Stomach smooth muscle (tissue), 2 donors: ENCODE results near the gene ELL3.

ENCODE experiments used
- H3K27ac ChIP-seq: one replicate; pipeline ENCODE4 v1.7.0; 2013; ENCODE audit warnings: mild to moderate bottlenecking, low read length, inconsistent platforms
- H3K27me3 ChIP-seq, 2 donors: one replicate each; pipeline ENCODE4 v1.7.0; 2013; ENCODE audit warnings: low read length in 2 of 2; ENCODE audit not compliant: insufficient read depth in 2 of 2, control insufficient read depth in 1 of 2
- H3K36me3 ChIP-seq, 2 donors: one replicate each; pipeline ENCODE4 v1.7.0; 2013; ENCODE audit warnings: low read length in 2 of 2; ENCODE audit not compliant: control insufficient read depth in 2 of 2, insufficient read depth in 2 of 2
- H3K4me1 ChIP-seq: one replicate; pipeline ENCODE4 v1.7.0; 2013; ENCODE audit warnings: low read length; ENCODE audit not compliant: control insufficient read depth, insufficient read depth
- H3K4me3 ChIP-seq, 2 donors: one replicate each; pipeline ENCODE4 v1.7.0; 2013; ENCODE audit warnings: low read length in 2 of 2
- H3K9ac ChIP-seq, 2 donors: one replicate each; pipeline ENCODE4 v1.7.0; 2013; ENCODE audit warnings: low read length in 2 of 2, mild to moderate bottlenecking in 1 of 2
- H3K9me3 ChIP-seq, 2 donors: one replicate each; pipeline ENCODE4 v1.7.0; 2013; ENCODE audit warnings: low read length in 2 of 2; ENCODE audit not compliant: control insufficient read depth in 2 of 2
- donor health status: healthy.
- donor health status: Pancreatic carcinoma.

The ELL3 gene

GRCh38 chr15:43791993-43792760, 15.4 kb upstream of the ELL3 start, which contains the start of gene SERF2:
Gene SERF2, plus strand, starts transcription at chr15:43792320. Its CDS starts 57 bp downstream, at chr15:43792377.
- Histone ChIP-seq H3K9ac (peak within 1 kb of the TSS; percentile 100), H3K27me3 (no peaks in the 10 kb centered on the region), H3K27ac (peak within 1 kb of the TSS; percentile 99), H3K36me3 (peaks cover 30 to 33% of the 10 kb centered on the region in 2 donors), H3K9me3 (no peaks in the 10 kb centered on the region), H3K4me1 (peaks cover 36% of the 10 kb centered on the region), H3K4me3 (peak within 1 kb of the TSS; percentile 99)

DNA sequence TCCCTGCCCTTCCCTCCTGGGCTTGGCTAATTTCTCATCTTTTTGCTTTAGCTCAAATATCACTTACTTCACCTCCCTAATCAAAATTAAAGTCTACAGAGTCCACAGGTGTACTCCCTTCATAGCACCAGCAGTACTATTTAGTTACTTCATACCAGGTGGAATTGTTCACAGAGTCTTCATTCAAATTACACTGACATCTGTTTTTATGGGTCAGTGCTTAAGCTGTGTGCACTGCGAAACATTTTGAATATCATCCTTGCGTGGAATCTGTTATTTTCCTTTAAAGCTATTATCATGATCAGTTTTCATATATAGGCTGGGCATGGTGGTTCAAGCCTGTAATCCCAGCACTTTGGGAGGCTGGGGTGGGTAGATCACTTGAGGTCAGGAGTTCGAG, 12.6 kb upstream of the ELL3 start:
- no peaks in the 10 kb centered on the region for H3K9me3 ChIP-seq
- H3K27me3 ChIP-seq, result no peaks in the 10 kb centered on the region
- H3K9ac ChIP-seq, result no peak overlapping the region
- H3K27ac ChIP-seq, result no peak overlapping the region
- H3K4me1 ChIP-seq, result peaks cover 19% of the 10 kb centered on the region
- H3K36me3 ChIP-seq, result peaks cover 8 to 10% of the 10 kb centered on the region in 2 donors
- H3K4me3 ChIP-seq, result no peak overlapping the region

- no peak overlapping the region for H3K27ac ChIP-seq
- H3K9me3 ChIP-seq, result no peaks in the 10 kb centered on the region
- H3K4me1 ChIP-seq, result peaks cover 16% of the 10 kb centered on the region
These were observed 2.2 kb upstream of the ELL3 start for GRCh38 chr15:43779016-43779415.

GRCh38 chr15:43777267-43777914, 625 bp upstream of the ELL3 start:
- H3K4me1 ChIP-seq, result peaks cover 16% of the 10 kb centered on the region
- H3K4me3 ChIP-seq, result peak overlapping the region; percentile 83 to 89
- H3K27me3 ChIP-seq, result no peaks in the 10 kb centered on the region
- H3K9me3 ChIP-seq, result no peaks in the 10 kb centered on the region
- peak overlapping the region; percentile 87 for H3K27ac ChIP-seq
- H3K9ac ChIP-seq, result peak overlapping the region; percentile 56 to 81
- H3K36me3 ChIP-seq, result peaks cover 3 to 5% of the 10 kb centered on the region in 2 donors

More at GRCh38 chr15:43779016-43779415, 2.2 kb upstream of the ELL3 start:
- H3K9ac ChIP-seq, result no peak overlapping the region
- no peaks in the 10 kb centered on the region for H3K36me3 ChIP-seq
- H3K27me3 ChIP-seq, result no peaks in the 10 kb centered on the region
- H3K4me3 ChIP-seq, result no peak overlapping the region

DNA sequence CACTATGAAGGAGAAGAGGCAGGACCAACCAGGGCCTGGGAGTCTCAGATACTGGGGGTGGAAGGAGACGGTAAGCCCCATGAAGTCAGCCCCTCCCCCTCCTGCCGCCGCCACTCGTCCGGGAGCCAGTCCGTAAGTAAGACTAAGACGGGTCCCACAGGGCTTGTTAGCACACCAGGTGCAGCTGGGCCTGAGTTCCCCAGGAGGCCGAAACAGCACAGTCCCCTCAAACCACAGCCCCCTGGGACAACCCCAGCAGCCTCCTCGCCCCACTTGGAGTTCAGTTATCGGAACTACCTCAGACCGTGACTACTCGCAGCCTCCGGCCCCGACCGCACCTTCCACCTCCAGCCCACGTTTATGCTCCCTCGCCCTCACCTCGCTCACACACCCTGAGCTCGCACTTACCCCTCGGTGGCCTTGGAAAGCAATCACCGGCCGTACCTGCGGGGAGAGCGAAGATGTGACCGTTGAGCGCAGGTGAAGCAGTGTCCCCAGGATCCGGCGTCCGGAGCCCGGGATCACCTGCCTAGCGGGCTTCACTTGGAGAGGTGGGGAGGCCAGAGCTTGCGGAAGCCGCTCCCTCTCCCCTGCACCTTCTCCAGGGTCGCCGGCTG, 557 bp downstream of the ELL3 start:
- Histone ChIP-seq H3K9ac (peak overlapping the region in 1 of 2 donors; percentile 74), H3K9me3 (no peaks in the 10 kb centered on the region), H3K27ac (peak overlapping the region; percentile 87), H3K36me3 (peaks cover 13 to 16% of the 10 kb centered on the region in 2 donors), H3K4me1 (peaks cover 16% of the 10 kb centered on the region), H3K4me3 (peak overlapping the region; percentile 83 to 89), H3K27me3 (no peaks in the 10 kb centered on the region)

- no peaks in the 10 kb centered on the region for H3K27me3 ChIP-seq
- H3K9ac ChIP-seq, result no peak overlapping the region
- no peak overlapping the region for H3K4me3 ChIP-seq
- H3K27ac ChIP-seq, result peak overlapping the region; percentile 87
- H3K4me1 ChIP-seq, result peaks cover 16% of the 10 kb centered on the region
- H3K9me3 ChIP-seq, result no peaks in the 10 kb centered on the region
- peaks cover 15 to 21% of the 10 kb centered on the region in 2 donors for H3K36me3 ChIP-seq
These were observed 1.3 kb downstream of the ELL3 start for GRCh38 chr15:43775411-43775965.

GRCh38 chr15:43774062-43774461, 2.7 kb downstream of the ELL3 start:
- Histone ChIP-seq H3K9me3 (no peaks in the 10 kb centered on the region), H3K27ac (no peak overlapping the region), H3K36me3 (peaks cover 19 to 30% of the 10 kb centered on the region in 2 donors), H3K4me3 (no peak overlapping the region), H3K9ac (no peak overlapping the region), H3K4me1 (peaks cover 16% of the 10 kb centered on the region), H3K27me3 (no peaks in the 10 kb centered on the region)

- Histone ChIP-seq H3K9ac (no peak overlapping the region), H3K9me3 (no peaks in the 10 kb centered on the region), H3K27ac (no peak overlapping the region), H3K4me1 (peaks cover 15% of the 10 kb centered on the region), H3K27me3 (no peaks in the 10 kb centered on the region), H3K4me3 (no peak overlapping the region), H3K36me3 (peaks cover 28 to 30% of the 10 kb centered on the region in 2 donors)
These were observed 4.1 kb downstream of the ELL3 start for GRCh38 chr15:43772624-43773023.

- Histone ChIP-seq H3K4me3 (no peak overlapping the region), H3K9ac (no peak overlapping the region), H3K9me3 (no peaks in the 10 kb centered on the region), H3K4me1 (peaks cover 8% of the 10 kb centered on the region), H3K27me3 (no peaks in the 10 kb centered on the region), H3K27ac (no peak overlapping the region), H3K36me3 (peaks cover 29 to 30% of the 10 kb centered on the region in 2 donors)
These were observed 5.0 kb downstream of the ELL3 start for GRCh38 chr15:43771816-43772215.

DNA sequence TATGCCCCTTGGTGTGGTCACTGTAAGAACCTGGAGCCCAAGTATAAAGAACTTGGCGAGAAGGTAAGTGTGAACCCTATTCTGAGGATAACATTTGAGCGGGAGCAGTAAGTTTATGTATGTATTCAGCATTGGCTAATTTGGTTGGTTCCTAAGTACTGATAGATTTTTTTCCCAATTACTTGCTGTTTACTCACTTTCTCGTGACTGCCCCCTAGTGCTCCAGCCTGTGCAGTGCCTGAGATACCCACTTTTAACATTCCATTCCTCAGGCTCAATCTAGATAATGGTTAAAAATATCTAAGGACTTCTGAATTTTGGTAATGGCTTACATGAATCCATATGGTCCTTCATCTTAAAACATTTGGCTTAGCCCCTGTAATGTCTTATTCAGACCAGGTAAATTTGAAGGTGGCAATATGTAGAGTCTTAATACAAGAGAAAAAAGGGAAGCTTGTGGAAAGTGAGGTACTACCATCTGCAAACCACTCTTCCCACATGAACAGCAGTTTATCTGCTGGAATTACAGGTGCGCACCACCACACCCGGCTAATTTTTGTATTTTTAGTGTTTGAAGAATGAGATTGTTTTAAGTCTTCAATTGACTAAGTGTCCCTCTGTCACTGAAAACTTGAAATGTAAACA, 7.1 kb downstream of the ELL3 start:
- Histone ChIP-seq H3K4me1 (no peaks in the 10 kb centered on the region), H3K27me3 (no peaks in the 10 kb centered on the region), H3K9ac (no peak overlapping the region), H3K4me3 (no peak overlapping the region), H3K36me3 (peaks cover 48 to 49% of the 10 kb centered on the region in 2 donors), H3K9me3 (no peaks in the 10 kb centered on the region), H3K27ac (no peak overlapping the region)
